Activated CD4-positive, CD25-positive, alpha-beta regulatory T cell treated with anti-CD3 and anti-CD28 coated beads, Interleukin-2, amount 50 U/mL, for 24 hours (primary cell): ENCODE data around the gene SAFB.
"Not testable (repeated sequence)": the region's sequence is repeated elsewhere in the genome, so short reads cannot be mapped to it uniquely, and the experiment has no call there.

Experiments
- ATAC-seq, 2 donors: fragments of 150-1000 bp; cut with Tn5 transposase; one replicate each; pipeline ENCODE4 v1.10.0; 2021; ENCODE audit warnings: mild to moderate bottlenecking in 1 of 2, moderate library complexity in 1 of 2

SAFB gene

GRCh38 chr19:5700455-5701092, 77.7 kb downstream of the SAFB start:
- ATAC-seq = no peak

GRCh38 chr19:5702053-5702410, 79.1 kb downstream of the SAFB start:
- ATAC-seq = not testable (repeated sequence)

- no peak for ATAC-seq
Observed at GRCh38 chr19:5703819-5704818, 81.2 kb downstream of the SAFB start.

GRCh38 chr19:5705552-5705951, 82.7 kb downstream of the SAFB start:
- no peak for ATAC-seq

- no peak for ATAC-seq
Observed at GRCh38 chr19:5706876-5707573, 84.1 kb downstream of the SAFB start.

- ATAC-seq = no peak
Observed at GRCh38 chr19:5707576-5708575, 85.0 kb downstream of the SAFB start.

GRCh38 chr19:5711025-5711424, 88.1 kb downstream of the SAFB start:
- ATAC-seq = no peak

GRCh38 chr19:5711713-5712161, 88.9 kb downstream of the SAFB start:
- no peak for ATAC-seq

- ATAC-seq = no peak
Observed at GRCh38 chr19:5713228-5713627, 90.3 kb downstream of the SAFB start.

- ATAC-seq = no peak
Observed at GRCh38 chr19:5714816-5715215, 91.9 kb downstream of the SAFB start.

GRCh38 chr19:5717215-5717935, 94.5 kb downstream of the SAFB start:
- ATAC-seq = no peak
